WERI-Rb-1 (cell line): ENCODE results near the gene PTPRN2.

Experiments
- DNase-seq: peaks from one replicate; pipeline ENCODE4 v3.0.0-alpha.2; 2020
- H3K27ac ChIP-seq: fragments of 250-450 bp; sonication (Bioruptor Pico); 2 replicates; pipeline ENCODE4 v1.5.1; 2020; ENCODE audit warnings: mild to moderate bottlenecking, moderate library complexity
- H3K27me3 ChIP-seq: fragments of 250-450 bp; sonication (Bioruptor Pico); 2 replicates; pipeline ENCODE4 v1.5.1; 2021; ENCODE audit warnings: mild to moderate bottlenecking, low read depth, moderate library complexity; ENCODE audit not compliant: insufficient read depth, severe bottlenecking
- H3K36me3 ChIP-seq: fragments of 250-450 bp; sonication (Bioruptor Pico); 2 replicates; pipeline ENCODE4 v1.5.1; 2020; ENCODE audit warnings: mild to moderate bottlenecking, moderate library complexity
- H3K4me3 ChIP-seq: 2 replicates; pipeline ENCODE4 v1.5.1; 2011; ENCODE audit warnings: low read depth, mild to moderate bottlenecking, control low read depth, low read length
- H3K9me3 ChIP-seq: fragments of 250-450 bp; sonication (Bioruptor Pico); 2 replicates; pipeline ENCODE4 v1.5.1; 2021; ENCODE audit warnings: mild to moderate bottlenecking, moderate library complexity; ENCODE audit not compliant: severe bottlenecking
- CTCF ChIP-seq: IDR thresholded peaks from 2 replicates; pipeline ENCODE4 v1.5.1; 2011; ENCODE audit warnings: low read depth, mild to moderate bottlenecking, control low read depth, inconsistent platforms, low read length

Gene PTPRN2

DNA sequence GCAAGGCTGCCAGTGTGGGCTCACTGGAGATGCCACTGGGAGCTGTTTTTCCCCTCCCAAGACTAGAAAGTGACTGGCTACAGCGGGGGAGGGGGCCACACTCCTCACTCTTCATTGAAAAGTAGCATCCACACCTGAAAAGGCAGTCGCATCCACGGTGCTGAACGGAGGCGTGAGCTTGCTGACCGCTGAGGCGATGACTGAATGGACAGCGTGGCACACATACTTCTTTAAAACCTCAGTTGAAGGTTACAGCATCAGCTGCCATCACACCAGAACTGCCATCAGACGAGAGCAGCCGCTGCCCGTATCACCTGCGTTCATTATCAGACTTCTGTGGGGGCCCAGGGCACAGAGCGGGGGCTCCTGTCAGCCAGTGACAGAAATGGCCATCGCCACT lies 923.6 kb downstream of the PTPRN2 start:
- Histone ChIP-seq H3K27me3 (no peaks in the 10 kb centered on the region), H3K9me3 (no peaks in the 10 kb centered on the region), H3K27ac (no peak overlapping the region), H3K4me3 (no peak overlapping the region), H3K36me3 (no peaks in the 10 kb centered on the region)
- TF ChIP-seq CTCF = no peak
- DNase-seq = no peak

- no peaks in the 10 kb centered on the region for H3K27me3 ChIP-seq
- no peaks in the 10 kb centered on the region for H3K36me3 ChIP-seq
- H3K9me3 ChIP-seq = no peaks in the 10 kb centered on the region
- TF ChIP-seq CTCF = no peak
- H3K27ac ChIP-seq = no peak overlapping the region
- DNase-seq = peak; percentile 6
- H3K4me3 ChIP-seq = no peak overlapping the region
Observed at GRCh38 chr7:157662981-157663716, 924.5 kb downstream of the PTPRN2 start.

- H3K9me3 ChIP-seq = no peaks in the 10 kb centered on the region
- no peaks in the 10 kb centered on the region for H3K36me3 ChIP-seq
- no peaks in the 10 kb centered on the region for H3K27me3 ChIP-seq
- no peak overlapping the region for H3K4me3 ChIP-seq
- no peak for TF ChIP-seq CTCF
- peak; percentile 2 for DNase-seq
- H3K27ac ChIP-seq = no peak overlapping the region
Observed at GRCh38 chr7:157662110-157662791, 925.4 kb downstream of the PTPRN2 start.

GRCh38 chr7:157661611-157661975 lies 926.0 kb downstream of the PTPRN2 start:
- peak; percentile 2 for DNase-seq
- H3K9me3 ChIP-seq = no peaks in the 10 kb centered on the region
- H3K36me3 ChIP-seq = no peaks in the 10 kb centered on the region
- no peaks in the 10 kb centered on the region for H3K27me3 ChIP-seq
- no peak for TF ChIP-seq CTCF
- H3K4me3 ChIP-seq = no peak overlapping the region
- no peak overlapping the region for H3K27ac ChIP-seq

GRCh38 chr7:157660971-157661610 lies 926.5 kb downstream of the PTPRN2 start:
- H3K9me3 ChIP-seq = no peaks in the 10 kb centered on the region
- H3K4me3 ChIP-seq = no peak overlapping the region
- no peak overlapping the region for H3K27ac ChIP-seq
- peaks cover 4% of the 10 kb centered on the region; the same call in 1 of the 2 replicates for H3K36me3 ChIP-seq
- no peak for TF ChIP-seq CTCF
- DNase-seq = peak; percentile 4
- no peaks in the 10 kb centered on the region for H3K27me3 ChIP-seq
